Transverse colon (tissue), 3 donors: ENCODE results near the gene VPS33A.

Source experiments
- CTCF ChIP-seq, 5 experiments: fragments of 200-600 bp in 3 of 5; fragments of 450-650 bp in 2 of 5; sonication (generic) in 3 of 5; IDR thresholded peaks; 1 replicate in 2 of 5; 2 replicates in 3 of 5; pipeline ENCODE4 v1.5.1; 2016 to 2017; ENCODE audit warnings: antibody characterized with exemption in 5 of 5, inconsistent platforms in 3 of 5, mild to moderate bottlenecking in 2 of 5, moderate library complexity in 1 of 5
- POLR2A ChIP-seq: fragments of 450-650 bp; IDR thresholded peaks from one replicate; pipeline ENCODE4 v1.6.1; 2016; ENCODE audit warnings: antibody characterized with exemption, mild to moderate bottlenecking, moderate library complexity

- TF ChIP-seq CTCF (IDR thresholded peaks at IDR 0.05) (no peak), POLR2A (no peak)
Measured at GRCh38 chr12:122202017-122202416, 64.3 kb downstream of the VPS33A start.
